Pancreas (tissue), 10 donors: ENCODE measurements around the gene MAD1L1. TPM values are rescaled to one million over a fixed set of nuclear protein-coding genes. Genes with fewer than 3 reads are reported as not detected.

Experiments used
- ATAC-seq, 4 donors: fragments of 200-7000 bp; cut with Tn5 transposase; one replicate each; pipeline versions ENCODE4 v1.8.0 to v1.9.1; 2020; ENCODE audit warnings: mild to moderate bottlenecking in 4 of 4, moderate library complexity in 4 of 4
- DNase-seq, 6 donors: peaks; one replicate each; pipeline ENCODE4 v3.0.0-alpha.2; 2020
- FAIRE-seq: peaks from 2 replicates; lab custom pipeline; 2012; peaks lifted over from hg19 to GRCh38; lab: Jason Lieb, UNC
- H3K27ac ChIP-seq, 4 donors: fragments of 200-600 bp; sonication (generic); 1 replicate in 3 of 4; 2 replicates in 1 of 4; pipeline versions ENCODE4 v1.5.0 to v1.8.0; 2020
- H3K27me3 ChIP-seq, 4 donors: fragments of 200-600 bp; one replicate each; pipeline ENCODE4 v1.8.0; 2021
- H3K36me3 ChIP-seq, 3 donors: fragments of 200-600 bp; sonication (generic) in 1 of 3; one replicate each; pipeline versions ENCODE4 v1.5.0 to v1.8.0; 2020 to 2021
- H3K4me1 ChIP-seq, 3 donors: fragments of 200-600 bp; one replicate each; pipeline ENCODE4 v1.8.0; 2021
- H3K4me3 ChIP-seq, 4 donors: fragments of 200-600 bp; sonication (generic) in 2 of 4; one replicate each; pipeline versions ENCODE4 v1.5.0 to v1.8.0; 2020 to 2021
- H3K9me3 ChIP-seq, 4 donors: fragments of 200-600 bp; one replicate each; pipeline ENCODE4 v1.8.0; 2021
- CTCF ChIP-seq, 4 donors: fragments of 200-600 bp; sonication (generic) in 3 of 4; IDR thresholded peaks; one replicate each; pipeline versions ENCODE4 v1.5.0 to v1.8.0; 2021; ENCODE audit warnings: antibody characterized with exemption in 4 of 4
- whole genome bisulfite sequencing, 2 donors: extraction: QIAGEN DNeasy Blood & Tissue Kit; methylation state at CpG; one replicate each; pipeline ENCODE4 v1.1.7; 2013; 5-methylcytosine and 5-hydroxymethylcytosine counted together
- intact Hi-C, 3 donors: fragments of 100-400 bp; cut with DNase I; formaldehyde crosslinking; loops; one replicate each; pipeline versions ENCODE4 v1.11.1 to v1.14.2; 2022
- polyA plus RNA-seq, 2 donors: library from polyadenylated mRNA; stranded (reverse); fragments of 200-250 nt; gene quantifications; one replicate each; pipeline ENCODE4 v1.2.3, GENCODE V29; 2013
- total RNA-seq, 6 donors: library from RNA; stranded (reverse); fragmentation: NEBNext Ultra II Directional in 4 of 6; extraction: Animal tissue kit (Norgen Biotek cat#: 25700) in 4 of 6; gene quantifications; one replicate each; pipeline versions ENCODE4 v1.2.1 to v1.2.4, GENCODE V29; 2021 to 2023
- donor health status: healthy with polysubstance abuse.
- donor health status: DM: no; HTN: no; CAD: no; lungs with moderate emphysema.
- donor health status: DM: no; HTN: no; CAD: no.
- donor health status: control.
- donor health status: control.
- donor health status: Bipolar disorder and iron deficiency.
- donor health status: DM: yes; HTN: yes; CAD: no.
- donor health status: DM: no; HTN: no; CAD: no.
- donor health status: DM: no; HTN: no; CAD: no.
- donor health status: DM: yes; HTN: yes; CAD: no.

Gene MAD1L1
- total and polyA plus RNA-seq, 8 donors = 9.8 to 28.2 (median 11.9) TPM

- no peaks in the 10 kb centered on the region for H3K27me3 ChIP-seq
- H3K4me3 ChIP-seq = no peak overlapping the region
- H3K9me3 ChIP-seq = no peaks in the 10 kb centered on the region
- no peak for TF ChIP-seq CTCF (IDR thresholded peaks at IDR 0.05)
- peak in 1 of 6 donors; percentile 42 for DNase-seq
- no peaks in the 10 kb centered on the region for H3K4me1 ChIP-seq
- 83 to 86% methylated on average over 22 of the region's 22 CpGs for WGBS, 2 donors
- no peak for FAIRE-seq
- no peak for ATAC-seq
- intact Hi-C loops = no loop called here
- H3K36me3 ChIP-seq = no peaks in the 10 kb centered on the region
- no peak overlapping the region for H3K27ac ChIP-seq
Measured at GRCh38 chr7:1954366-1955004, 278.3 kb downstream of the MAD1L1 start.

GRCh38 chr7:1953199-1954190 lies 279.2 kb downstream of the MAD1L1 start:
- Histone ChIP-seq H3K27me3 (no peaks in the 10 kb centered on the region), H3K36me3 (no peaks in the 10 kb centered on the region), H3K27ac (no peak overlapping the region), H3K4me1 (no peaks in the 10 kb centered on the region), H3K9me3 (no peaks in the 10 kb centered on the region), H3K4me3 (no peak overlapping the region)
- FAIRE-seq = no peak
- TF ChIP-seq CTCF (IDR thresholded peaks at IDR 0.05) = no peak
- DNase-seq = peak in 1 of 6 donors; percentile 67
- intact Hi-C loops = no loop called here
- 93% methylated on average over 45 of the region's 45 CpGs for WGBS, 2 donors
- ATAC-seq = no peak

DNA sequence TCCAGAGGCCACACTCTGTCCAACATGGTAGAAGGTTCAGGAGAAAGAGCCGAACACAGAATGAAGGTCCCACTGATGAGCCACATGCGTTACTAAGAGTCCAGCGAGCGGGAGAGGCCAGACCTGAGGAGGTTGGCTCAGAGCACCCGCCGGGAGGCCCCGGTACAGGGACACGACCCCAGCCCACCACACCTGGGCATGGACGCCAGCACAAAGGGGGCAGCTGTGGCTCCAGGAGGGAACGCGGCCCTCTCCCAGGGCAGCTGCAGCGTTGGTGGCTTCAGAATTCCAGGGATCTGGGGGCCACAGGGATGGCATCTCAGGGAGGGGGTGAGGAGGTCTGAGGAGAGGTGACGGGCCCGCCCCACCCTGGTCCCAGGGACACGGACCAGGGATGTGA lies 280.0 kb downstream of the MAD1L1 start:
- TF ChIP-seq CTCF (IDR thresholded peaks at IDR 0.05) = no peak
- H3K9me3 ChIP-seq = no peaks in the 10 kb centered on the region
- H3K4me1 ChIP-seq = no peaks in the 10 kb centered on the region
- ATAC-seq (no peak), FAIRE-seq (no peak), DNase-seq (peak in 1 of 6 donors; percentile 34)
- whole genome bisulfite sequencing, 2 donors = 92 to 97% methylated on average over 15 of the region's 15 CpGs
- no peaks in the 10 kb centered on the region for H3K27me3 ChIP-seq
- intact Hi-C loops = no loop called here
- no peak overlapping the region for H3K27ac ChIP-seq
- no peak overlapping the region for H3K4me3 ChIP-seq
- no peaks in the 10 kb centered on the region for H3K36me3 ChIP-seq

DNA sequence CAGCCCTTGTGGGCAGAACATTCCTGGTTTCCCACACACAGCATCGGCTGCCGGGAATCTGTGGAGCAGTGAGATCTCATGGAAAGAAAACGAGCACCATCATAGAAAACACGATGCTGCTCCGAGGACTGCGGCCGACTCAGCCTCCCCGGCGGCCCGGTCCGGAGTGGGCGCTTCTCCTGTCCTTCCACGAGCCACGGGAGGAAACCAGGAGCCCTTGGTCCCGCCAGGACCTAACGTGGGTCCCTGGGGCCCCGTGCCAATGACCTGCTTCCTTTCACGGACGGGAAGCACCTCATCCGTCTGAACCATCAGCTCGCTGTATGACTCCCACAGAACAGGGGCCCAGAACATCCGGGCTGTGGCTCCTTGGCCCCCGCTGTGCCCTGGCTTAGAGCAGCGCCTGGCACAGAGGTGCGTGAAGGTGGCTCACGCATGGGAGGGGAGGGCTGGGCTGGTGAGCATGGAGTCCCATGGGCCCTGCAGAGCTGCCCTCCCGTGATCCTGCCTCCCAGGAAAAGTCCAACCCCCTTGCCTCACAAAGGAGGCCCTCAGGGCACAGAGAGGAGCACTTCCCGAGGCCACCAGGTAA lies 280.5 kb downstream of the MAD1L1 start:
- ATAC-seq (no peak), FAIRE-seq (no peak), DNase-seq (peak in 1 of 6 donors; percentile 42)
- H3K27ac ChIP-seq = no peak overlapping the region
- TF ChIP-seq CTCF (IDR thresholded peaks at IDR 0.05) = no peak
- no peaks in the 10 kb centered on the region for H3K36me3 ChIP-seq
- no peaks in the 10 kb centered on the region for H3K9me3 ChIP-seq
- intact Hi-C loops = no loop called here
- 93 to 94% methylated on average over 28 of the region's 28 CpGs for whole genome bisulfite sequencing, 2 donors
- H3K4me3 ChIP-seq = no peak overlapping the region
- no peaks in the 10 kb centered on the region for H3K4me1 ChIP-seq
- H3K27me3 ChIP-seq = no peaks in the 10 kb centered on the region
